ENCODE results near the gene SPATA21.
"Not testable (repeated sequence)": the region's sequence is repeated elsewhere in the genome, so short reads cannot be mapped to it uniquely, and the experiment has no call there.

The SPATA21 gene

DNA sequence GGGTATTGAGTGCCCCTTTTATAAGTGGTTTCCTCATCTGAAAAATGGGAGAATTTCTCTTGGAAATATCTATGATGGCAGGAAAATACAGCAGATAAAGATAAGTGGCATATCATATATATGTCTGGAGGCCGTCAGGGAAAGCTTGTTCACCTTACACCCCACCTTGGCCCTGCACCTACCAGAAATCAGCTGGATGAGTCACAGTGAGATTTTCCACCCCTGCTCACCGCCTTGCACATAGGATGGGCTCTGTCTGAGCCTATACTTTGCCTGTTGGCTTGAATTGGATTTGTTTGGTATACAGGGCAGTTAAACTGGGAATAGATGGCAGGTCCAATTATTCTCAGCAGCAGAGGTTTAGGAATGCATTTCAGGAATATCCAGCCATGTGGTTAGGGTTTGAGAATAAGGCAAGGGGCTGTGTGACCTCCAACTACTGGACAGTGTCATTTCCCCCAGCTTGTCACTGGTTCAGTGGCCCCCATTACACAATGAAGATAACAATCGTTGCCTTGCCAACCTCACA, at the start of gene SPATA21:
TSS of gene SPATA21 (minus strand) at position 479 of the 529 bp plus-strand sequence. CDS start 6,053 bp downstream, outside the sequence.
- DNase-seq (ENCODE audit: low read depth) = no peak

GRCh38 chr1:16487011-16487410, 49.8 kb upstream of the SPATA21 start:
- DNase-seq (ENCODE audit: low read depth) = not testable (repeated sequence)

- not testable (repeated sequence) for DNase-seq (ENCODE audit: low read depth)
These were observed 49.1 kb upstream of the SPATA21 start for GRCh38 chr1:16486316-16486715.

- DNase-seq (ENCODE audit: low read depth) = no peak
These were observed 47.7 kb upstream of the SPATA21 start for GRCh38 chr1:16484931-16485330.

GRCh38 chr1:16484501-16484835, 47.2 kb upstream of the SPATA21 start:
- DNase-seq (ENCODE audit: low read depth) = no peak

- not testable (repeated sequence) for DNase-seq (ENCODE audit: low read depth)
These were observed 46.6 kb upstream of the SPATA21 start for GRCh38 chr1:16483639-16484500.

DNA sequence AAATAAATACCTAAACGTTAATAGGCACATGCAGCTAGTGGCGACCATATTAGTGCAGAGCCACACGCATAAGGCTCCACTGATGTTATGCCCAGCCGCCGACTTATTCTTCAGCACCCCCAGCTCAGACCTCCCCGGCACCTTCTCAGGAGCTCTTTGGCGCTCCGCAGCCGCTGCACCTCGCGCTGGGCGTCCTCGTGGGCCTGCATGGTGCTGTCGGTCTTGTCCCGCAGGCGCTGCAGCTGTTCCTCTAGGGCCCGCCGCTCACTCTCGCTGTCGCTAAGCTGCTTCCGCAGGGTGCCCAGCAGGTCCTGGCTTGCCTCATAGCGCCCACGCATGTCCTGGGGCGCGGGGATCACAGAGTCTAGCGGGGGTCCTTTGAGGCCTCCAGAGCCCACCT, 45.9 kb upstream of the SPATA21 start:
- not testable (repeated sequence) for DNase-seq (ENCODE audit: low read depth)

- no peak for DNase-seq (ENCODE audit: low read depth)
These were observed 40.9 kb upstream of the SPATA21 start for GRCh38 chr1:16478091-16478490.

DNA sequence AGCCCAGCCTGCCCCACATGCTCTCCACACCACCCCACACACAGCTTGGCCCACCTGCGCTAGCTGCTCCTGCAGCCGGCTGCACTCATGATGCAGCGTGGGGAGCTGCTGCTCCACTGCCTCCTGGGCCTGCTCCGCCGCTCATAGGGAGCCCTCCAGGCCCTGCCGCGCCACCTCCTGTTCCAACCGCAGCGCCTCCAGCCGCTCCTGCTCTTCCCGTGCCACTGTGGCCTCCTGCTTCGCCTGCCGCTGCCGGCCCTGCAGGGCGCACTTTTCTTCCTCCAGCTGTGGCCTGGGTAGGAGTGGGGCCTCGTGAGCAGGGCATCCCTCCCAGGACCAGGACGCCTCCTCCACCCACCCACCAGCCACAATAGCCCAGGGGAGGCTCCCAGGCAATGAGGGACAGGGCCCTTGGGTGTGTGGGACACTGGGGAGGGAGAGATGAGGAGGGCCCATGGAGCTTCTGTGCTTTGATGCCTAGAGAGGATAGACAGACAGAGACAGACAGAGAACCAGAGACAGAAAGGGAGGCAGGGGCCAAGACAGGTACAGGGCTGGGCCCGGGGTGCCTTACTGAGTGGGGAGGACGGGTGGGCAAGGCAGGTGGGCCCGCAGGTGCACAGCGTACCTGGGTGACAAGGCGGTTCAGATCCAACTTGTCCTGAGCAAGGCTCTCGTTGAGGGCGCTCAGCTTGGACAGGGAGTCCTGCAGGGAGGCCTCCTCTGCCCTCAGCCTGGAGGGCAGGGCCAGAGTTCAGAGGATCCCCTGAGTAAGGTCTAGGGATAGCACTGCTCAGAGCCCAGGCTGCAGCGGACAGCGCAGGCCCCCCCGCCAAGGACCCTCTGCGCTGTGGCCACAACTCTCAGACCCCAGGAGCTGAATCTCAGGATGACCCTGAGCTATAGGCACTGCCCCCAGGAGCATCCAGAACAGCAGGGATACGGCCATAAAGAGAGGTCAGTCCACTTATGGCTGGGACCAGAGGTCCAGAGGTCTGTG, 38.8 kb upstream of the SPATA21 start:
- DNase-seq (ENCODE audit: low read depth) = not testable (repeated sequence)

- DNase-seq (ENCODE audit: low read depth) = not testable (repeated sequence)
These were observed 37.7 kb upstream of the SPATA21 start for GRCh38 chr1:16474891-16475290.

GRCh38 chr1:16474166-16474800, 37.1 kb upstream of the SPATA21 start:
- DNase-seq (ENCODE audit: low read depth) = no peak

DNA sequence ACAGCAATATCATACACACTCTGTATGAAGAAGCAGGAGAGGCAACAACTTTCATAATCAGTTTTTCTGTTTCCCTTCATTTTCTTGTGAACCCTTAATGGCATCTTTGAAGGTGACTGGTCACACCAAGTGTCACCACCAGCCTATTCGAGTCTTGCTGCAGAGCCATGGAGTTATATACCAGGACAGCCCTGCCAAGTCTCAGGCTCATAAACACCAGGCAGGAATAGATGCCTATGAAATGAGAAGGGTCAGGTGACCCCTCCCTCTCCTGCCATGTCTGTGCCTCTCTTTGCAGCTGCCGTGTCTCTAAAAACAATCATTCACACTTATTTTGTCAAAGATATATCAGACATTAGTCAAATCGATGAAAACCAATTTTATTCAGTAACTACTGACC, 31.3 kb upstream of the SPATA21 start:
- DNase-seq (ENCODE audit: low read depth) = no peak

- peak; percentile 75 for DNase-seq (ENCODE audit: low read depth)
These were observed 27.8 kb upstream of the SPATA21 start for GRCh38 chr1:16464917-16465625.

GRCh38 chr1:16462773-16463330, 25.6 kb upstream of the SPATA21 start:
- DNase-seq (ENCODE audit: low read depth) = no peak

DNA sequence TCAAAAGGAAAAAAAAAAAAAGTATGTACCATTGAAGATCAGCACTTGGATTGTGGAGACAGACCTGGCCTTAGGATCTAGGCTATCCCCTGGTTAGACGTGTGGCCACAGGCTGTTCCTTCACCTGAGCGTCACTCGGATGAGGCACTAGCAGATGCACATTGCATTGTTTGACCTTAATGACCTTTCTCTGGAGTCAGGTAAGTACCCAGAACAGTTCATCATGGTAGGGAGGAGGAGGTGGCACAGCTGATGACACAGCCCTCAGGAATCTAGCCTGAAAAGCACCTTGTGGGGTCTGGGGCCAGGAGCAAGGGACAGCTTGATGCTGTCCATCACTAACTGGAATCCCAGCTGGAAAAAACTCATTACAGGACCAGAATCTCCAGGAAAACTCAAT, 24.5 kb upstream of the SPATA21 start:
- DNase-seq (ENCODE audit: low read depth) = no peak

DNA sequence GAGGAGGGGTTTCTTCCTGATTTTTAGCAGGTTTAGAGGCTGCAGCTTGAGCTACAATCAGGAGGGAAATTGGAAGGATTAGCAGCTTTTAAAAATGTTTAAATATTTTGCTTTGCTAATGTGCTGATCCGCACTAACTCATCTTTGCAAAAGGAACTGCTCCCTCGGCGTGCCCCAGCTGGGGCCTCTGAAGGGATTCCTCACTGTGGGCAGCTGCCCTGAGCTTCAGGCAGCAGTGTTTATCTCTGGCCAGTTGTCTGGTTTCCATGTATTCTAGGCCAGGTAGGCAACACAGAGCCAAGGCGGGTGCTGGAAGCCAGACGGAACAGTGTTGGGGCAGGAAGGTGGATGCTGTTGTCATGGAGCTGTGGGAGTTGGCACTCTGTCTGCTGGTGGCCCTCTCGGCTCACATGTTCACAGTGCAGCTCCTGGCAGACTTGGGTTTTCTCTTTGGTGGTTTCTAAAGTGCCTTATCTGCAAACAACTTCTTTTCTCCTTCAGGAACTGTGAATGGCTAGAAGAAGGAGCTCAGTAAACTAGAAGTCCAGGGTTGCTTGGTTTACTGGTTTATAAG, 22.2 kb upstream of the SPATA21 start:
- no peak for DNase-seq (ENCODE audit: low read depth)

DNA sequence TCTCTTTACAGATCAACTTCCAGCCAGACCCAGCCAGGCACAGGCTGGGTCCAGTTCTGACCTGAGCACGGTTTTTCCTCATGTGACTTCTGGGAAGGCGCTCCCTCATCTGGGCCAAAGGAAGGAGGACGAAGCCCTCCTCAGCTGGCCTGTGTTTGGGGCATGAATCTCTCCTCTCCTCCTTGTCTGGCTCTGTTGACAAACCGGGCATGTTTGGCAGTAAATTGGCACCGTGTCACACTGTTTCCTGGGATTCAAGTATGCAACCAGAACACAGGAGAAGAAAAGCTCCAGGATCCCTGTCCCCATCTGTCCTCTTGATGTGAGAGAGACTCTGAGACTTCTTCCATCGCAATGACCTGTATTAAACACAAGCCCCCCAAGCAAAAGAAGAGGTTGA, 21.6 kb upstream of the SPATA21 start:
- DNase-seq (ENCODE audit: low read depth) = no peak

DNA sequence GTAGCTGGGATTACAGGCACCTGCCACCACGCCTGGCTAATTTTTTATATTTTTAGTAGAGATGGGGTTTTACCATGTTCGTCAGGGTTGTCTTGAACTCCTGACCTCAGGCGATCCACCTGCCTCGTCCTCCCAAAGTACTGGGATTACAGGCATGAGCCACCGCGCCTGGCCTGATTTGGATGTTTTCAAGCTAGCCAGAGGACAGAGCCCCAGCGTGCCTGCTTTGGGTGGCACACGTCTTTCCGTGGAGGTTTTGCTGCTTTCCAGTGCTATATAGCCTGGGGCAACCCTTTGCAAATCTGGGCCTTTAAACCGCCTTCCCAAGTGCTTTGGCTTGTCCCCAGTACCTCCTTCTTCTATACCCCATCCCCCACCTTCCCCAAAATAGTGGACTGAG, 18.9 kb upstream of the SPATA21 start:
- DNase-seq (ENCODE audit: low read depth) = not testable (repeated sequence)

GRCh38 chr1:16454909-16455308, 17.7 kb upstream of the SPATA21 start:
- not testable (repeated sequence) for DNase-seq (ENCODE audit: low read depth)

GRCh38 chr1:16451841-16452528, 14.8 kb upstream of the SPATA21 start:
- DNase-seq (ENCODE audit: low read depth) = no peak
